ENCODE data around the gene ASXL3.

The ASXL3 gene

DNA sequence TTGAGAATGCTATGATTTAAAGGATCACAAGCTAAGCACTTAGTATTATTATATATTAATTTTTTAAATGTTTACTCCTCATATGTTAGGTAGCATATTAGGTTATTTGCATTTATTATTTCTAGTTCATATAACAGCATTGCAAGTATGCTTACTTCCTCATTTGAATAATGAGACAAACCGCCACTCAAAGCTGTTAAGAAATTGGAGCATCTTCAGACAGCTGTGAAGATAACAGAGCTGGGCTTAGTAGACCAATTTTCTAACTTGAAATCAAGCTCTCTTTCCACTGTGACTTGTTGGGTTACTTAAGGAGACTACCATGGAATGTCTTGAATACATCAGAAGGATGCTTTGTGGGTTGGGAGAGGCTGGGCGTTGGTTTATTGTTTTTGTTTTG lies 139.3 kb downstream of the ASXL3 start:
- DNase-seq (ENCODE audit: low read depth in 3 of 3): no peak

DNA sequence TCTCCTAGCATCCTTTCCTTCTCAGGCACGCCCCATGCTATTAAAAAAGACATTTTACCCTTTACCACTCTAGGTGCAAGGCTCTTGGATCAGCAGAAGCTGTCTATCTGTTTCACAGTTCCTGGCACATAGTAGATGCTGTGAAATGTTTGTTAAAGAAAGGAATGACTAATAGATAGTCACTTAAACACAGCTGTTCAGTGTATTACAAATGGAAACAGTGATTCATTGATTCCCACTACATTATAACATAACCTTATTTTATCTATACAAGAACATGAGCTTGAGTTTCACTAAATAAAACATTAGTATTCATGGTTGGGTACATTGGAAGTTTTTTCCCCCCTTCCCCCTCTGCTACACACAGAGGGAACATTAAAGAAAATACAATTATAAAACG lies 142.1 kb downstream of the ASXL3 start:
- no peak for DNase-seq (ENCODE audit: low read depth in 3 of 3)

DNA sequence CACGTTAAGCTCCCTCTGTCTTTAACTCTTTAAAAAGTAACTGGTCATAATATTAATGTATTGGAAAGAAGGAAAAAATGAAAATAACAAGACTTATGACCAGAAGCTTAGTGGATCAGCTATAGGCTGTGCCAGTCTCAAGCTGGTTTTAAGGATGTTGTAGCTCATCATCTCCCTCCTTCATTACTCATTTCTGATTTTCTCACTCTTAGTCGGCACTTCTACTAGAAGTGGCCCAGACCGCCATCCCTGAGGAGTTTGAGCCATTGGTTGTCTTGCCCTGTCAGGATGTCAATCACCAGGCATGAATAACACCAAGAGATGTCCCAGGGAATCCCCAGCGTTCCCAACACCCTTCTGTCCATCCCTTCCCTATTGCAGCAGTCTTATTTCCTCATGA lies 151.5 kb downstream of the ASXL3 start:
- DNase-seq (ENCODE audit: low read depth in 3 of 3): no peak

DNA sequence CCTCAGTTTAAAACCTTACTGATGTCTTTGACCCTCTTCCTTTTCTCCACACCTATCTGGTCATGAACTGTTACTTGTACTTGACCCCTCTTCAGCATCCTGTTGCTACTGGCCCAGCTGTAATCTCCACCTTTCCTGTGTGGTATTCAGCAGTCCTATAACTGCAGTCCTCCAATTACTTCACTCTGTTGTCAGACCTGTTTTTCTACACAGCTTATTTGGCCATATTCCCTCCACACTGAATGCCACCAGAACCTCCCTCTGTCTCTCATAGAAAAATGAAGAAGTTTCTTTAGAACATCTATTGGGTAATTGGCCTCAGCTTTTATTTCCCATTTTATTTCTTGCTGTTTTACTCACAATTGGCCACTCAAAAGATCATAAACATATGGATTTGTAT lies 155.4 kb downstream of the ASXL3 start:
- no peak for DNase-seq (ENCODE audit: low read depth in 3 of 3)

DNA sequence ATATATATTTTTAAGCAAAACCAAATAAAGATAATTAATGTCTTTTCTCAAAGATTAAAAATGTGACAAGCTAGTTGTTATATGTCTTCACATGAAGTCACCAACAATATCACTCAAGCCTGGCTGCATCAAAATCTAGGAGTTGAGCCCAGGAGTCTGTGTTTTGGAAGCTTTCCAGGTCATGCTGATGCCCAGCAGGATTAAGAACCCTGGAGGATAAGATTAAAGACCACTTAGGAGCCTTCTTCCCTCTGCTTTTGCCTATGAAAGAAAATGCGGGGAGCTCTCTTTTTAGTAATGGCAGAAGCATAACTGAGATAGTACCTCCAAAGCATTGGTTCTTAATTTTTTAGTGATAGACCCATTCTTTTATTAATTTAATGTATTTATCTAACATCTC lies 157.4 kb downstream of the ASXL3 start:
- no peak for DNase-seq (ENCODE audit: low read depth in 3 of 3)

DNA sequence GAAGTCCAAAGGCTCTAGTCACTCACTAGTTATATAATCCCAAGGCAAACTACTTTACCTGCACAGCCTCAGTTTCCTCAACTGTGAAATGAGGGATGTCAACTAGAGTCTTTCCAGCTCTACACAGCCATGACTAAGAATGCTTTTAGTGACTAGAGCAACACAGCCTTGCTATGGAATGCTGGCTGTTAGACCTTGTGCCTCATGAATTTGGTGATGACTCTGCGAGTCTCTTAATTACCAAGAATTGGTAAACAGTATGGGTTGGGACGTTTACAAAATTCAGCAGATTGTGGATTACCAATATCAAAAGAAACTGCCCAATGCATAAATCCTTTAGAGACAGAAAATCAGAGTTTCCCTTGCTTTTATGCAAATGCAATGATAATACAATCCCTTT lies 163.7 kb downstream of the ASXL3 start:
- no peak for DNase-seq (ENCODE audit: low read depth in 3 of 3)

DNA sequence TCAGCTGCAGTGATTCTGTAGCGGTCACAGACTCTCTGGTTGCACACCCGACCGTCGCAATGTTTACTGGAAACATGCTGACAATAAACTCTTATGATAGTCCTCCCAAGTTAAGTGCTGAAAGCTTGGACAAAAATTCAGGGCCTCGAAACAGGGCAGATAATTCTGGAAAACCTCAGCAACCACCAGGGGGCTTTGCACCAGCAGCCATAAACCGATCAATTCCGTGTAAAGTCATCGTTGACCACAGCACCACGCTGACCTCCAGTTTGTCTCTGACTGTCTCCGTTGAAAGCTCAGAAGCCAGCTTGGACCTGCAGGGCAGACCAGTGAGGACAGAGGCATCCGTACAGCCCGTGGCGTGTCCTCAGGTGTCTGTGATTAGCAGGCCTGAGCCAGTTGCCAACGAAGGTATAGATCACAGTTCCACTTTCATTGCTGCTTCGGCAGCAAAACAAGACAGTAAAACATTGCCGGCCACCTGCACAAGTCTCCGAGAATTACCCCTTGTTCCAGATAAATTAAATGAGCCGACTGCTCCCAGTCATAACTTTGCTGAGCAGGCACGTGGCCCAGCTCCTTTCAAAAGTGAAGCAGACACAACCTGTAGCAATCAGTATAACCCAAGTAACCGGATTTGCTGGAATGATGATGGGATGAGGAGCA lies 166.1 kb downstream of the ASXL3 start:
- no peak for DNase-seq (ENCODE audit: low read depth in 3 of 3)

DNA sequence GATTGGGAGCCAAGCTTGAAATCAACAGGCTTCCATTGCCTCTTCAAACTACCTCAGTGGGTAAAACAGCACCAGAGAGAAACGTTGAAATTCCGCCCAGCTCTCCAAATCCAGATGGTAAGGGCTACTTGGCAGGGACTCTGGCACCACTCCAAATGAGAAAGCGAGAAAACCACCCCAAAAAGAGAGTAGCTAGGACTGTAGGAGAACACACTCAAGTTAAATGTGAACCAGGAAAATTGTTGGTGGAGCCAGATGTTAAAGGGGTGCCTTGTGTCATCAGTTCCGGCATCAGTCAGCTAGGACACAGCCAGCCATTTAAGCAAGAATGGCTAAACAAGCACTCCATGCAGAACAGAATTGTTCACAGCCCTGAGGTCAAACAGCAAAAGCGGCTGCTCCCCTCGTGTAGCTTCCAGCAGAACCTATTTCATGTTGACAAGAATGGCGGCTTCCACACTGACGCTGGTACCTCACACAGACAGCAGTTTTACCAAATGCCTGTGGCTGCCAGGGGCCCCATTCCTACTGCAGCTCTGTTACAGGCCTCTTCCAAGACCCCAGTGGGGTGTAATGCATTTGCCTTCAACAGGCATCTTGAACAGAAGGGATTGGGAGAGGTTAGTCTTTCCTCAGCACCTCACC lies 167.3 kb downstream of the ASXL3 start:
- no peak for DNase-seq (ENCODE audit: low read depth in 3 of 3)

DNA sequence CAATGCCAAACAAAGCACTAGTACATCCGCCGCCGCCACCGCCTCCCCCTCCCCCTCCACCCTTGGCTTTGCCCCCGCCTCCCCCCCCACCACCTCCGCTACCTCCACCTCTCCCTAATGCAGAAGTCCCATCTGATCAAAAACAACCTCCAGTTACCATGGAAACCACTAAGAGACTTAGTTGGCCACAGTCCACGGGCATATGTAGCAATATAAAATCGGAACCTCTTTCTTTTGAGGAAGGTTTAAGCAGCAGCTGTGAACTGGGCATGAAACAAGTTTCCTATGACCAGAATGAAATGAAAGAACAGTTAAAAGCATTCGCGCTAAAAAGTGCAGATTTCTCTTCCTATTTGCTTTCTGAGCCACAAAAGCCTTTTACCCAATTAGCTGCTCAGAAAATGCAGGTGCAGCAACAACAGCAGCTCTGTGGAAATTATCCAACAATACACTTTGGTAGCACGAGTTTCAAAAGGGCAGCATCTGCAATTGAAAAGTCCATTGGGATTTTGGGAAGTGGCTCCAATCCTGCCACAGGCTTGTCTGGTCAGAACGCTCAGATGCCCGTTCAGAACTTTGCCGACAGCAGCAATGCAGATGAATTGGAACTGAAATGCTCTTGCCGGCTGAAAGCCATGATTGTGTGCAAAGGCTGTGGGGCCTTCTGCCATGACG lies 168.0 kb downstream of the ASXL3 start:
- no peak for DNase-seq (ENCODE audit: low read depth in 3 of 3)

DNA sequence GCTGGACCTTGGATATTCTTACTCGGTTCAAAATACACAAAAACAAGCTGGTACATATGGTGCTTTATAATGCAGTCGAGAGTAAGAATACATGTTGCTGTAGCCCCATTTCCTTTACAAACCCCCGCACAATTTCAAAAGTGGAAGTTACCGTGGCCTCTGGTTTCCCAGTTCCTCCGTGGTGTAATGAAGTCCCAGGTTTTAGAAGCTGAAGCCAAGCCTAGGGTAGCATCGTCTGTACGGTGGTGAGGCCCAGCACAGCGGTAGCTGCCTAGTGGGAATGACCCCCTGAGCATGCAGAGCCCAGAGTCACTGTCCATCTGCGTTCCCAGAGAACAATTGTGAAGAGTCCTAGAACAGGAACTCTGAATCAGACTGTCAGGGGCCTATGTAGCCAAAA lies 171.8 kb downstream of the ASXL3 start:
- no peak for DNase-seq (ENCODE audit: low read depth in 3 of 3)

DNA sequence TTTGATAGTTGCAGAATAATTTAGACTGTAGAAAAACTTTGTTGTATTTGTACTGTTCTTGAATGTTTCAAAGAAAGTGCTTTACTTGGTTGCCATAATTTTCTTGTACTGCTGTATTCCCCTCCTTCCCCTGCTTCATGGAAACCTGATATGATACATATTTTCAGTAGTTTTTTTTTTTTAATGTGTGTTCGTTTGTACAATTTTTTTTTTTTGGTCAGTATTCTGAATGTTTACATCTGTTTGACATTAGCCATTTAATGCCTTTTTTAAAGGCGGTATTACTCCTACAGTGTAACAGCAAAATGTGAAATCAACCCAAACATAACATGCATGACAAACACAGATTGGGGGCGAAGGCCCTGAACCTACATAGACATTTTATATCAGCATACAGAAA lies 172.3 kb downstream of the ASXL3 start:
- DNase-seq (ENCODE audit: low read depth in 3 of 3): no peak

DNA sequence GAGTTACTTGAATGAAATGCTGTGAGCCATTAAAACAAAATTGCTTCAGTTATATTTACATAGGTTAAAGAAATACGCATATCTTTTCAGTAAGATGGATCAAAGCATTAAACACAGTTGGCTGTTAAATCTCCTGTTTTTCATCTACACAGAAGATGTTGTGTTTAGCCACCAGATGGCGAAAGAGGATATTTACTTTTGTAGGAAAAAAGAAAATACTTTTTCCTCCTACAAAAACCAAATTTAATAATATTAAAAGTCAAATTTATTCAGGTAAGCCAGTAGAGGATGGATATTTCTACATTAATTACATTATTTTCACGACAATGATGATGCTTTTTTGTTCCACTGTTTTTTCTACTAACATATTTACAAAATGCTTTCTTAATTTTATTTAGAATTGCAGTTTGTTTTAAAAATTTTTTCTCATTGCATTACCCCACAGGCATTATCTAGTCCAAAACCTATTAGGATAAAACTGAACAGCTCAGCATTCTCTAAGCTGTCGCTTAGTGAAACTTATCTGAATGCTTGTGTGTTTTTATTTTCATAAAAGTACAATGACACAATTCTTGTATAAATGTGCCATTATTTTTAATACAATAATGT lies 173.7 kb downstream of the ASXL3 start:
- no peak for DNase-seq (ENCODE audit: low read depth in 3 of 3)

DNA sequence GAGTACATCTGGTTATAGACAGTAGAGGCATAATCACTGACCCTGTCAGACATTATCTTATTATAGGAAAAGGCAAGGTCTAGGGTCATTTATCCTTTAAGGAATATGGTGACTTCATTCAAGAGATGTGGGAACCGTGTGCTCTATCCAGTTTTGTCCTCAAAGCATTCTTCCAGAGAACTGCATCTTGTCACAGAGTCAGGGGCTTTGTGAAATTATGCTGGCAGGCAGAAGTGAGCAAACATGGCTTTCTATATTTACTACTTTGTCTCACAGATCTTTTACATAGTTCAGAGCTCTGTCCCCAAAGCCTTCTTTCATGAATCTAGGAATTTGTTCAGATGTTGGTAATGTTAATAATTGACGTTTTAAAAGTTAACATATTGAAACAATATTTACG lies 177.4 kb downstream of the ASXL3 start:
- DNase-seq (ENCODE audit: low read depth in 3 of 3): no peak

DNA sequence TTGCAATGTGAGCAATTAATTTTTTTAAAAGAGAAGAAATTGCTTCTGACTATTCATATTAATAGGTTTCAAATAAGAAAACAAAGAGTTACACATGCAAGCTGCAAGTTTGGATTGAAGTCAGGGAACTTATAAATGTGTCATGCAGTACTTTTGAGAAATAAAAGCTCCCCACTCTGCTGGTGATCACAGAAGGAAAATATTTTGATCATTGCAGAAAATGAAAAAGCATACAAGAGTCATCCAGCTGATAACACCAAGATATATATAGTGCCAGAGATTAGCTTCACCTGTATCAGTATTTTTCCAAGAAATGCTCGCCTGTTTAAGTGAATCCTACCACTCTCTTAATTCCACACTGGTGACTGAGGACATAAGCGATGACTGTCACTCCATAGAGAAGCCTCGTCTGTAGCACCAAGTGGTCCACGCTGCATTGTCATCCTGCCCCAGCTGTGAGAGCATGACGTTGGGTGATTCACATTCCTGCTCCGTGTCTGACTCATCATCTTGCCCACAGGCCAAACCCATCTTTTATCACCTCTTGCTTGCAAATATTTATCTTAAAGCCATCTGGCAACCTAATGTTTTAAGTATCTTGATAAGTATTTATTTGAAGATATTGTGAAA lies 178.0 kb downstream of the ASXL3 start:
- no peak for DNase-seq (ENCODE audit: low read depth in 3 of 3)

DNA sequence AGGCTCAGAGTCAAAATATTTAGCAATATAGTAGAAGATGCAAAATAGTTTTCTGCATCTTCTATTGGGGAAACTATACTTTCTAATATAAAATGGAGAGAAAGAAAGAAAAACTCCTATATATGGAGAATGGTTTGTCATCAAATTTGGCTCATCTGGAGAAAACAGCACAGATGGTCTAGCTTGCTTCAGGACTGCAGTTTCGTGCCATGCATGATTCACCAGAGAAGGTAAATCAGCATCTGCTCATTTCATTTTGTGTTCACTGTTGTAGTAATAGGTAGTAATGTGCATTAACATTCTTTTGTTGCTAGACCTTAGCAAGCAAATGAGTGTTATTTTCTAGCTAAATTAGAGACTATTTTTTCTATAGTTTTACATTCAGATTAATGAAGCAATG lies 179.0 kb downstream of the ASXL3 start:
- DNase-seq (ENCODE audit: low read depth in 3 of 3): no peak

DNA sequence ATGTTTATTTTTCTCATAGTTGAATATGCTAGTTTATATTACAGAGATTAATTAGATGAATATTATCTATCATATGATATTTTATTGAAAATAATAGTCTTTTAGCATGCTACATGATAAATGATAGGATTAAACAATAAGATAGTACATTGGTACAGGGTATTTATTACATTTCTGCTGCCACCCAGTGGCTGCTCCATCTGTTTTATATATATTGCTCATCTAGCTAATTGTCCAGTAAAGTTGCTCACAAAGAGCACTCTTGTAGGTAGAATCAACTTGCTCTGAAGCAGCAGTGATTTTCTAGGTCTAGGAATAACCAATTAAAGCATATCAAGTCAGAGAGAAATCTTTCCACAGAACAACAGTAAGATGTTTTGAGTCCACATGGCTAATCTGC lies 183.3 kb downstream of the ASXL3 start:
- no peak for DNase-seq (ENCODE audit: low read depth in 3 of 3)

DNA sequence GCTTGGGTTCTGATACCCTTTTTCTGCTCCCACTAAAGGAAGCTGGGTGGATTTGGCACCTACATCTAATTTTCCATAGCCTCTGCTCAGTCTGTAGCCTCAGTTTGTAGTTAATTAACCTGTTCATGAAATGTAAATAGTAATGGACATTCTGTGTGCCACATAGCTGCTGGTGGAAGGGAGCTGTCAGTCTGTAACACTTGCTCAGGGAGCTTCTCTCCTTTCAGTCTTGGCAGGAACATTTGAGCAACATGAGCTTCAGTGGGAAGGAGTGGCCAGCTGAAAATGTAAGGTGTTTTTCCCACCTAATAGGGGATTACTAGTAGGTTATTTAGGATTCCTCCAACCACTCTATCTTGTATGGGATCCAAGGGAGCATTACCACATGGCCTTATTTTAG lies 203.4 kb downstream of the ASXL3 start:
- DNase-seq (ENCODE audit: low read depth in 3 of 3): no peak
